ENCODE data around the gene ABCG1.

DNA sequence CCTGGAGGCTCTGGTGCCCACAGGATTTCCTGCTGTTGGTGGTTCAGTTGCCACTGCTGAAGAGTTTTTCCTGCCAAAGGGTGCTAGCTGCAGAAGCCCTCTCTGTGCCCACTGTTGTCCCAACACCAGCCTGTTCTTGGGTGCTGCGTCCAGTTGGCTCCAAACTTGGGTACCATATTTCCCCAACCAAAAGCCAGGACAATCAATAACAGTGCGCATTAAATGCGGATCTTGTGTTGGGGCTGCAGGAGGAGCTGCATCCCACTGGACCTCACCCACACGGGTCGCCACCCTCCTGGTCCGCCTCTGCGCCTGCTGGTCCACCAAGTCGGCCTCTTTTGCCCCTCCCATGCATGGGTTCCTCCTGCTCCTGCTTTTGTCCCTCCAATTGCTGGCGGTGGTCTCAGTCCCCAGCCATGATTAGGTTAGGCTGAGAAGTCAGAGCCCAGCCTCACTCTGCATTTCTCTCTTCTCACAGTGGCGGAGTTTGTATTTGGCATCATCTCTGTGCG lies 9.8 kb downstream of the ABCG1 start:
- no peak for TF ChIP-seq FOXK2 (IDR thresholded peaks at IDR 0.05)
- TF ChIP-seq LEF1 (IDR thresholded peaks at IDR 0.05; ENCODE audit: borderline replicate concordance), result no peak
- TF ChIP-seq ARNT (IDR thresholded peaks at IDR 0.05), result no peak
- TF ChIP-seq NFRKB (IDR thresholded peaks at IDR 0.05), result no peak
- TF ChIP-seq SP1 (IDR thresholded peaks at IDR 0.05), result no peak

Data from HEK293T (cell line).